DND-41 (cell line): ENCODE results near the gene ZBTB1.
A peak's percentile ranks its signal among the peaks of the same experiment; 100 is the strongest.

Experiments used
- ATAC-seq: fragments of 200-7000 bp; cut with Tn5 transposase; 3 replicates; pipeline ENCODE4 v1.9.1; 2021; ENCODE audit warnings: low read depth; ENCODE audit not compliant: insufficient read depth
- DNase-seq: peaks from one replicate; pipeline ENCODE4 v3.0.0-alpha.2; 2020
- H2AFZ ChIP-seq: 2 replicates; pipeline ENCODE4 v1.6.0; 2012; ENCODE audit warnings: low read depth, low read length
- H3K27ac ChIP-seq: 2 replicates; pipeline ENCODE4 v1.5.1; 2012; ENCODE audit warnings: low read length, inconsistent platforms
- H3K27me3 ChIP-seq: fragments of 200-600 bp; sonication (generic); 2 replicates; pipeline ENCODE4 v1.6.0; 2012; ENCODE audit warnings: low read length, mild to moderate bottlenecking, inconsistent platforms; ENCODE audit not compliant: insufficient read depth, poor library complexity
- H3K36me3 ChIP-seq: 2 replicates; pipeline ENCODE4 v1.5.1; 2012; ENCODE audit warnings: low read length, inconsistent platforms; ENCODE audit not compliant: insufficient read depth
- H3K4me1 ChIP-seq: 2 replicates; pipeline ENCODE4 v1.5.1; 2012; ENCODE audit warnings: mild to moderate bottlenecking, low read length; ENCODE audit not compliant: insufficient read depth
- H3K4me2 ChIP-seq: 2 replicates; pipeline ENCODE4 v1.6.0; 2012; ENCODE audit warnings: mild to moderate bottlenecking, moderate library complexity, low read length, inconsistent platforms; ENCODE audit not compliant: insufficient read depth
- H3K4me3 ChIP-seq, 2 experiments: fragments of 200-600 bp in 1 of 2; shearing (Covaris generic) in 1 of 2; 2 replicates each; pipeline ENCODE4 v1.5.1; 2012 to 2016; ENCODE audit warnings: inconsistent platforms in 2 of 2, low read length in 2 of 2, mild to moderate bottlenecking in 2 of 2, low read depth in 1 of 2, moderate library complexity in 1 of 2
- H3K79me2 ChIP-seq: 2 replicates; pipeline ENCODE4 v1.6.0; 2012; ENCODE audit warnings: low read length, inconsistent platforms; ENCODE audit not compliant: insufficient read depth
- H3K9ac ChIP-seq: 2 replicates; pipeline ENCODE4 v1.6.0; 2012; ENCODE audit warnings: low read depth, mild to moderate bottlenecking, inconsistent platforms, low read length, moderate library complexity
- H3K9me3 ChIP-seq: 2 replicates; pipeline ENCODE4 v1.5.1; 2012; ENCODE audit warnings: low read length, moderate library complexity, mild to moderate bottlenecking, inconsistent platforms; ENCODE audit not compliant: insufficient read depth, severe bottlenecking
- H4K20me1 ChIP-seq: 2 replicates; pipeline ENCODE4 v1.6.0; 2012; ENCODE audit warnings: low read length; ENCODE audit not compliant: insufficient read depth
- EZH2 ChIP-seq: IDR thresholded peaks from 3 replicates; pipeline ENCODE4 v1.6.1; 2012; ENCODE audit warnings: borderline replicate concordance, low read depth, mild to moderate bottlenecking, moderate library complexity, low read length, inconsistent platforms; ENCODE audit not compliant: severe bottlenecking
- TF ChIP-seq, protein P1 (sequence below): IDR thresholded peaks from 2 replicates; pipeline ENCODE4 v1.5.1; 2012; ENCODE audit warnings: borderline replicate concordance, low read length, moderate library complexity, mild to moderate bottlenecking; ENCODE audit not compliant: poor library complexity, severe bottlenecking; ENCODE audit errors: extremely low read depth

Gene ZBTB1

GRCh38 chr14:64463195-64463594 lies 41.4 kb upstream of the ZBTB1 start:
- Histone ChIP-seq H3K9ac (no peak overlapping the region), H3K4me2 (no peak overlapping the region), H3K9me3 (no peaks in the 10 kb centered on the region), H3K27me3 (no peaks in the 10 kb centered on the region), H3K27ac (no peak overlapping the region), H4K20me1 (peaks cover 9% of the 10 kb centered on the region; the same call in 1 of the 2 replicates), H2AFZ (no peak overlapping the region), H3K4me1 (peaks cover 24% of the 10 kb centered on the region), H3K4me3 (no peak overlapping the region), H3K36me3 (peaks cover 37% of the 10 kb centered on the region), H3K79me2 (no peaks in the 10 kb centered on the region; the same call in 1 of the 2 replicates)
- ATAC-seq (no peak), DNase-seq (no peak)
- no peak for TF ChIP-seq EZH2
- TF ChIP-seq, protein P1, sequence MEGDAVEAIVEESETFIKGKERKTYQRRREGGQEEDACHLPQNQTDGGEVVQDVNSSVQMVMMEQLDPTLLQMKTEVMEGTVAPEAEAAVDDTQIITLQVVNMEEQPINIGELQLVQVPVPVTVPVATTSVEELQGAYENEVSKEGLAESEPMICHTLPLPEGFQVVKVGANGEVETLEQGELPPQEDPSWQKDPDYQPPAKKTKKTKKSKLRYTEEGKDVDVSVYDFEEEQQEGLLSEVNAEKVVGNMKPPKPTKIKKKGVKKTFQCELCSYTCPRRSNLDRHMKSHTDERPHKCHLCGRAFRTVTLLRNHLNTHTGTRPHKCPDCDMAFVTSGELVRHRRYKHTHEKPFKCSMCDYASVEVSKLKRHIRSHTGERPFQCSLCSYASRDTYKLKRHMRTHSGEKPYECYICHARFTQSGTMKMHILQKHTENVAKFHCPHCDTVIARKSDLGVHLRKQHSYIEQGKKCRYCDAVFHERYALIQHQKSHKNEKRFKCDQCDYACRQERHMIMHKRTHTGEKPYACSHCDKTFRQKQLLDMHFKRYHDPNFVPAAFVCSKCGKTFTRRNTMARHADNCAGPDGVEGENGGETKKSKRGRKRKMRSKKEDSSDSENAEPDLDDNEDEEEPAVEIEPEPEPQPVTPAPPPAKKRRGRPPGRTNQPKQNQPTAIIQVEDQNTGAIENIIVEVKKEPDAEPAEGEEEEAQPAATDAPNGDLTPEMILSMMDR: no peak

- Histone ChIP-seq H2AFZ (no peak overlapping the region), H3K4me3 (no peak overlapping the region), H3K27ac (no peak overlapping the region), H3K9me3 (no peaks in the 10 kb centered on the region), H3K36me3 (peaks cover 30% of the 10 kb centered on the region), H3K4me2 (no peak overlapping the region), H3K4me1 (peaks cover 24% of the 10 kb centered on the region), H3K79me2 (peaks cover 5% of the 10 kb centered on the region; the same call in 1 of the 2 replicates), H3K27me3 (no peaks in the 10 kb centered on the region), H4K20me1 (peaks cover 13% of the 10 kb centered on the region), H3K9ac (no peak overlapping the region)
- DNase-seq (no peak), ATAC-seq (no peak)
- TF ChIP-seq, protein P1: no peak
- no peak for TF ChIP-seq EZH2
Observed at GRCh38 chr14:64463873-64464272, 40.7 kb upstream of the ZBTB1 start.

- ATAC-seq (no peak), DNase-seq (no peak)
- Histone ChIP-seq H3K36me3 (peaks cover 22% of the 10 kb centered on the region), H2AFZ (peak overlapping the region; percentile 50), H3K9me3 (no peaks in the 10 kb centered on the region), H4K20me1 (peaks cover 13% of the 10 kb centered on the region), H3K4me2 (peak overlapping the region; percentile 96), H3K27ac (peak overlapping the region; percentile 54), H3K9ac (peak overlapping the region; percentile 63), H3K79me2 (peaks cover 5% of the 10 kb centered on the region; the same call in 1 of the 2 replicates), H3K27me3 (no peaks in the 10 kb centered on the region), H3K4me3 (peak overlapping the region; percentile 19 to 73; a peak in 3 of 4 replicates), H3K4me1 (peaks cover 24% of the 10 kb centered on the region)
- no peak for TF ChIP-seq EZH2
- TF ChIP-seq, protein P1: no peak
Observed at GRCh38 chr14:64464651-64465050, 39.9 kb upstream of the ZBTB1 start.
